ENCODE results near the gene KIF16B. TPM values are rescaled to one million over a fixed set of nuclear protein-coding genes. Genes with fewer than 3 reads are reported as not detected.

KIF16B gene
- total and polyA plus RNA-seq, 4 donors: 5.9 to 20.3 (median 9.6) TPM

DNA sequence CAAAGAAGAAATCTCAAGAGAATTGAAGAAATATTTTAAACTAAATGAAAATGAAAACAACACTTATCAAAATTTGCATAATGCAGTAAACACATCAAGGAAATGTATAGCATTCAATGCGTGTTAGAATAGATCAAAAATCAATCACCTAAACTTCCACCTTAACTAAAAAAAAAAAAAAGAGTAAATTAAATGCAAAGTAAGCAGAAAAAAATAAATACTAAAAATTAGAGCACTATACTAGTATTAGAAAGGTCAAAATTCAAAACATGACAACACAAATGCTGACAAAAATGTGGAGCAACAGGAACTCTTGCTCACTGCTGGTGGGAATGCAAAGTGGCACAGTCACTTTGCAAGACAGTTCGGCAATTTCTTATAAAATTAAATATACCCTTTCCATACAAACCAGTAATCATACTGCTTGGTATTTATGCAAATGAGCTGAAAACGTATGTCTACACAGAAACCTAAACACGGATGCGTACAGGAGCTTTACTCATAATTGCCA, 103.8 kb downstream of the KIF16B start:
- Histone ChIP-seq H3K9me3 (ENCODE audit: control insufficient read depth in 4 of 4, insufficient read depth in 3 of 4, low read length in 3 of 4) (no peaks in the 10 kb centered on the region), H3K9ac (ENCODE audit: insufficient read depth in 1 of 2, low read length in 2 of 2) (no peak overlapping the region), H3K36me3 (ENCODE audit: control insufficient read depth in 4 of 4, insufficient read depth in 4 of 4, low read length in 4 of 4) (peaks cover 0 to 6% (median 0%) of the 10 kb centered on the region in 4 donors), H3K27me3 (ENCODE audit: control insufficient read depth in 3 of 3, insufficient read depth in 3 of 3, low read length in 2 of 3) (no peaks in the 10 kb centered on the region), H3K4me3 (no peak overlapping the region), H3K4me1 (ENCODE audit: control insufficient read depth in 5 of 5, insufficient read depth in 5 of 5, low read length in 5 of 5) (no peaks in the 10 kb centered on the region), H3K27ac (ENCODE audit: low read depth in 1 of 2, low read length in 1 of 2) (no peak overlapping the region)
- ATAC-seq (ENCODE audit: insufficient read depth, low FRiP score) (no peak), DNase-seq (no peak)
- TF ChIP-seq, protein P1, sequence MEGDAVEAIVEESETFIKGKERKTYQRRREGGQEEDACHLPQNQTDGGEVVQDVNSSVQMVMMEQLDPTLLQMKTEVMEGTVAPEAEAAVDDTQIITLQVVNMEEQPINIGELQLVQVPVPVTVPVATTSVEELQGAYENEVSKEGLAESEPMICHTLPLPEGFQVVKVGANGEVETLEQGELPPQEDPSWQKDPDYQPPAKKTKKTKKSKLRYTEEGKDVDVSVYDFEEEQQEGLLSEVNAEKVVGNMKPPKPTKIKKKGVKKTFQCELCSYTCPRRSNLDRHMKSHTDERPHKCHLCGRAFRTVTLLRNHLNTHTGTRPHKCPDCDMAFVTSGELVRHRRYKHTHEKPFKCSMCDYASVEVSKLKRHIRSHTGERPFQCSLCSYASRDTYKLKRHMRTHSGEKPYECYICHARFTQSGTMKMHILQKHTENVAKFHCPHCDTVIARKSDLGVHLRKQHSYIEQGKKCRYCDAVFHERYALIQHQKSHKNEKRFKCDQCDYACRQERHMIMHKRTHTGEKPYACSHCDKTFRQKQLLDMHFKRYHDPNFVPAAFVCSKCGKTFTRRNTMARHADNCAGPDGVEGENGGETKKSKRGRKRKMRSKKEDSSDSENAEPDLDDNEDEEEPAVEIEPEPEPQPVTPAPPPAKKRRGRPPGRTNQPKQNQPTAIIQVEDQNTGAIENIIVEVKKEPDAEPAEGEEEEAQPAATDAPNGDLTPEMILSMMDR (IDR thresholded peaks at IDR 0.05; ENCODE audit: control extremely low read depth, extremely low read depth): no peak
- WGBS, 2 donors: 91 to 95% methylated on average over 5 of the region's 5 CpGs

- TF ChIP-seq, protein P1 (IDR thresholded peaks at IDR 0.05; ENCODE audit: control extremely low read depth, extremely low read depth): no peak
- Histone ChIP-seq H3K36me3 (ENCODE audit: control insufficient read depth in 4 of 4, insufficient read depth in 4 of 4, low read length in 4 of 4) (peaks cover 0 to 2% (median 0%) of the 10 kb centered on the region in 4 donors), H3K9me3 (ENCODE audit: control insufficient read depth in 4 of 4, insufficient read depth in 3 of 4, low read length in 3 of 4) (no peaks in the 10 kb centered on the region), H3K27ac (ENCODE audit: low read depth in 1 of 2, low read length in 1 of 2) (no peak overlapping the region), H3K27me3 (ENCODE audit: control insufficient read depth in 3 of 3, insufficient read depth in 3 of 3, low read length in 2 of 3) (no peaks in the 10 kb centered on the region), H3K9ac (ENCODE audit: insufficient read depth in 1 of 2, low read length in 2 of 2) (no peak overlapping the region), H3K4me3 (no peak overlapping the region), H3K4me1 (ENCODE audit: control insufficient read depth in 5 of 5, insufficient read depth in 5 of 5, low read length in 5 of 5) (peaks cover 0 to 4% (median 0%) of the 10 kb centered on the region in 5 donors)
- no peak for DNase-seq
- 88 to 96% methylated on average over 5 of the region's 5 CpGs for WGBS, 2 donors
- ATAC-seq (ENCODE audit: insufficient read depth, low FRiP score): no peak
Measured at GRCh38 chr20:16462711-16463110, 110.5 kb downstream of the KIF16B start.

GRCh38 chr20:16459019-16459700, 114.1 kb downstream of the KIF16B start:
- ATAC-seq (ENCODE audit: insufficient read depth, low FRiP score) (peak; percentile 41), DNase-seq (peak; percentile 14 to 54 (median 30))
- 27 to 65% methylated on average over 1 of the region's 1 CpG for WGBS, 2 donors
- H3K27me3 ChIP-seq (ENCODE audit: control insufficient read depth in 3 of 3, insufficient read depth in 3 of 3, low read length in 2 of 3): no peaks in the 10 kb centered on the region
- peaks cover 0 to 3% (median 0%) of the 10 kb centered on the region in 4 donors for H3K36me3 ChIP-seq (ENCODE audit: control insufficient read depth in 4 of 4, insufficient read depth in 4 of 4, low read length in 4 of 4)
- peaks cover 0 to 4% (median 3%) of the 10 kb centered on the region in 5 donors for H3K4me1 ChIP-seq (ENCODE audit: control insufficient read depth in 5 of 5, insufficient read depth in 5 of 5, low read length in 5 of 5)
- TF ChIP-seq, protein P1 (IDR thresholded peaks at IDR 0.05; ENCODE audit: control extremely low read depth, extremely low read depth): no peak
- no peak overlapping the region for H3K9ac ChIP-seq (ENCODE audit: insufficient read depth in 1 of 2, low read length in 2 of 2)
- no peaks in the 10 kb centered on the region for H3K9me3 ChIP-seq (ENCODE audit: control insufficient read depth in 4 of 4, insufficient read depth in 3 of 4, low read length in 3 of 4)
- H3K4me3 ChIP-seq: no peak overlapping the region
- no peak overlapping the region for H3K27ac ChIP-seq (ENCODE audit: low read depth in 1 of 2, low read length in 1 of 2)
